Measurements from ENCODE around the gene NUDT8. TPM values are rescaled to one million over a fixed set of nuclear protein-coding genes. Genes with fewer than 3 reads are reported as not detected.

NUDT8 gene
- total and polyA plus RNA-seq, 9 of the 15 experiments (the other 6 are each of a cell fraction or from before 2014, with no cell fraction given) = 0.23 to 27.8 (median 5.0) TPM

GRCh38 chr11:67583247-67584204 is 46.2 kb downstream of the NUDT8 start, which contains the start of gene GSTP1 (continued):
- TF ChIP-seq ZNF518B (CRISPR knock-in tag; IDR thresholded peaks at IDR 0.05) = no peak
- no peak; the same call in 1 of the 2 replicates for TF ChIP-seq ZNF224 (CRISPR knock-in tag; IDR thresholded peaks at IDR 0.05)
- TF ChIP-seq DNMT1 (IDR thresholded peaks at IDR 0.05) = no peak
- 0 out of 2 replicates have a peak, but pooled peaks have one; percentile 13 for TF ChIP-seq CEBPB (tag; IDR thresholded peaks at IDR 0.05)
- TF ChIP-seq ZNF696 (CRISPR knock-in tag; conservative IDR thresholded peaks at IDR 0.05) = no peak
- TF ChIP-seq ZNF197 (CRISPR knock-in tag; IDR thresholded peaks at IDR 0.05; ENCODE audit: low read depth) = 0 out of 2 replicates have a peak, but pooled peaks have one; percentile 6
- TF ChIP-seq, protein P1, sequence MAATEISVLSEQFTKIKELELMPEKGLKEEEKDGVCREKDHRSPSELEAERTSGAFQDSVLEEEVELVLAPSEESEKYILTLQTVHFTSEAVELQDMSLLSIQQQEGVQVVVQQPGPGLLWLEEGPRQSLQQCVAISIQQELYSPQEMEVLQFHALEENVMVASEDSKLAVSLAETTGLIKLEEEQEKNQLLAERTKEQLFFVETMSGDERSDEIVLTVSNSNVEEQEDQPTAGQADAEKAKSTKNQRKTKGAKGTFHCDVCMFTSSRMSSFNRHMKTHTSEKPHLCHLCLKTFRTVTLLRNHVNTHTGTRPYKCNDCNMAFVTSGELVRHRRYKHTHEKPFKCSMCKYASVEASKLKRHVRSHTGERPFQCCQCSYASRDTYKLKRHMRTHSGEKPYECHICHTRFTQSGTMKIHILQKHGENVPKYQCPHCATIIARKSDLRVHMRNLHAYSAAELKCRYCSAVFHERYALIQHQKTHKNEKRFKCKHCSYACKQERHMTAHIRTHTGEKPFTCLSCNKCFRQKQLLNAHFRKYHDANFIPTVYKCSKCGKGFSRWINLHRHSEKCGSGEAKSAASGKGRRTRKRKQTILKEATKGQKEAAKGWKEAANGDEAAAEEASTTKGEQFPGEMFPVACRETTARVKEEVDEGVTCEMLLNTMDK (IDR thresholded peaks at IDR 0.05; ENCODE audit: borderline replicate concordance, insufficient read depth, low read depth, low read length, poor library complexity, severe bottlenecking) = no peak
- peak; percentile 98 for TF ChIP-seq RB1 (IDR thresholded peaks at IDR 0.05; ENCODE audit: low read depth)
- TF ChIP-seq NFXL1 (CRISPR knock-in tag; IDR thresholded peaks at IDR 0.05) = no peak
- 0 out of 2 replicates have a peak, but pooled peaks have one; percentile 15 for TF ChIP-seq MITF (IDR thresholded peaks at IDR 0.05)
- peak; percentile 94 for TF ChIP-seq RBFOX2 (IDR thresholded peaks at IDR 0.05; ENCODE audit: low read depth, low read length)
- TF ChIP-seq ZNF41 (CRISPR knock-in tag; conservative IDR thresholded peaks at IDR 0.05) = no peak
- TF ChIP-seq CXXC5 (CRISPR knock-in tag; IDR thresholded peaks at IDR 0.05) = peak; percentile 85
- TF ChIP-seq SMARCB1 (IDR thresholded peaks at IDR 0.05; ENCODE audit: insufficient read length, low read depth) = no peak
- TF ChIP-seq CREBBP (IDR thresholded peaks at IDR 0.05; ENCODE audit: low read depth, low read length) = no peak
- TF ChIP-seq, protein P2, sequence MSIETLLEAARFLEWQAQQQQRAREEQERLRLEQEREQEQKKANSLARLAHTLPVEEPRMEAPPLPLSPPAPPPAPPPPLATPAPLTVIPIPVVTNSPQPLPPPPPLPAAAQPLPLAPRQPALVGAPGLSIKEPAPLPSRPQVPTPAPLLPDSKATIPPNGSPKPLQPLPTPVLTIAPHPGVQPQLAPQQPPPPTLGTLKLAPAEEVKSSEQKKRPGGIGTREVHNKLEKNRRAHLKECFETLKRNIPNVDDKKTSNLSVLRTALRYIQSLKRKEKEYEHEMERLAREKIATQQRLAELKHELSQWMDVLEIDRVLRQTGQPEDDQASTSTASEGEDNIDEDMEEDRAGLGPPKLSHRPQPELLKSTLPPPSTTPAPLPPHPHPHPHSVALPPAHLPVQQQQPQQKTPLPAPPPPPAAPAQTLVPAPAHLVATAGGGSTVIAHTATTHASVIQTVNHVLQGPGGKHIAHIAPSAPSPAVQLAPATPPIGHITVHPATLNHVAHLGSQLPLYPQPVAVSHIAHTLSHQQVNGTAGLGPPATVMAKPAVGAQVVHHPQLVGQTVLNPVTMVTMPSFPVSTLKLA (conservative IDR thresholded peaks at IDR 0.05) = peak; percentile 4 to 45; a peak in 2 of 4 replicates
- no peak for TF ChIP-seq IFI16 (CRISPR knock-in tag; IDR thresholded peaks at IDR 0.05)
- peak; percentile 85 for TF ChIP-seq MAFK (IDR thresholded peaks at IDR 0.05; ENCODE audit: low read length)

Measured in K562 (cell line).